ENCODE results near the gene ANKRD23.

The ANKRD23 gene

GRCh38 chr2:96883306-96883705, 39.5 kb upstream of the ANKRD23 start:
- H2AFZ ChIP-seq (ENCODE audit: low read length, unreplicated experiment) = no peak overlapping the region
- no peak overlapping the region for H3K4me3 ChIP-seq (ENCODE audit: low read depth, low read length)
- no peak overlapping the region for H3K27ac ChIP-seq (ENCODE audit: low read depth, low read length)
- no peaks in the 10 kb centered on the region for H3K36me3 ChIP-seq (ENCODE audit: insufficient read depth, low read length)
- peaks cover 17% of the 10 kb centered on the region for H3K27me3 ChIP-seq (ENCODE audit: insufficient read depth, low read length)
- H3K79me2 ChIP-seq (ENCODE audit: control insufficient read depth, insufficient read depth, low read length, unreplicated experiment) = no peaks in the 10 kb centered on the region
- H3K4me1 ChIP-seq (ENCODE audit: control insufficient read depth, insufficient read depth, low read length, unreplicated experiment) = no peaks in the 10 kb centered on the region

- H3K27me3 ChIP-seq (ENCODE audit: insufficient read depth, low read length) = peaks cover 17% of the 10 kb centered on the region
- no peaks in the 10 kb centered on the region for H3K4me1 ChIP-seq (ENCODE audit: control insufficient read depth, insufficient read depth, low read length, unreplicated experiment)
- no peaks in the 10 kb centered on the region for H3K79me2 ChIP-seq (ENCODE audit: control insufficient read depth, insufficient read depth, low read length, unreplicated experiment)
- no peak overlapping the region for H2AFZ ChIP-seq (ENCODE audit: low read length, unreplicated experiment)
- H3K4me3 ChIP-seq (ENCODE audit: low read depth, low read length) = no peak overlapping the region
- H3K36me3 ChIP-seq (ENCODE audit: insufficient read depth, low read length) = no peaks in the 10 kb centered on the region
- no peak overlapping the region for H3K27ac ChIP-seq (ENCODE audit: low read depth, low read length)
Measured at GRCh38 chr2:96882906-96883305, 39.1 kb upstream of the ANKRD23 start.

- Histone ChIP-seq H2AFZ (ENCODE audit: low read length, unreplicated experiment) (no peak overlapping the region), H3K27ac (ENCODE audit: low read depth, low read length) (no peak overlapping the region), H3K4me1 (ENCODE audit: control insufficient read depth, insufficient read depth, low read length, unreplicated experiment) (no peaks in the 10 kb centered on the region), H3K79me2 (ENCODE audit: control insufficient read depth, insufficient read depth, low read length, unreplicated experiment) (no peaks in the 10 kb centered on the region), H3K36me3 (ENCODE audit: insufficient read depth, low read length) (no peaks in the 10 kb centered on the region), H3K27me3 (ENCODE audit: insufficient read depth, low read length) (peaks cover 17% of the 10 kb centered on the region), H3K4me3 (ENCODE audit: low read depth, low read length) (no peak overlapping the region)
Measured at GRCh38 chr2:96882230-96882629, 38.4 kb upstream of the ANKRD23 start.

GRCh38 chr2:96881349-96882195, 37.8 kb upstream of the ANKRD23 start:
- Histone ChIP-seq H3K27ac (ENCODE audit: low read depth, low read length) (no peak overlapping the region), H2AFZ (ENCODE audit: low read length, unreplicated experiment) (no peak overlapping the region), H3K4me3 (ENCODE audit: low read depth, low read length) (no peak overlapping the region), H3K79me2 (ENCODE audit: control insufficient read depth, insufficient read depth, low read length, unreplicated experiment) (no peaks in the 10 kb centered on the region), H3K4me1 (ENCODE audit: control insufficient read depth, insufficient read depth, low read length, unreplicated experiment) (peaks cover under 1% of the 10 kb centered on the region), H3K27me3 (ENCODE audit: insufficient read depth, low read length) (peaks cover 17% of the 10 kb centered on the region), H3K36me3 (ENCODE audit: insufficient read depth, low read length) (no peaks in the 10 kb centered on the region)

GRCh38 chr2:96880891-96881273, 37.1 kb upstream of the ANKRD23 start:
- H3K36me3 ChIP-seq (ENCODE audit: insufficient read depth, low read length) = no peaks in the 10 kb centered on the region
- H3K27ac ChIP-seq (ENCODE audit: low read depth, low read length) = no peak overlapping the region
- H3K79me2 ChIP-seq (ENCODE audit: control insufficient read depth, insufficient read depth, low read length, unreplicated experiment) = no peaks in the 10 kb centered on the region
- no peak overlapping the region for H3K4me3 ChIP-seq (ENCODE audit: low read depth, low read length)
- peaks cover 17% of the 10 kb centered on the region for H3K27me3 ChIP-seq (ENCODE audit: insufficient read depth, low read length)
- H3K4me1 ChIP-seq (ENCODE audit: control insufficient read depth, insufficient read depth, low read length, unreplicated experiment) = peaks cover 7% of the 10 kb centered on the region
- no peak overlapping the region for H2AFZ ChIP-seq (ENCODE audit: low read length, unreplicated experiment)

GRCh38 chr2:96879545-96880040, 35.8 kb upstream of the ANKRD23 start:
- H3K27me3 ChIP-seq (ENCODE audit: insufficient read depth, low read length) = peaks cover 17% of the 10 kb centered on the region
- H2AFZ ChIP-seq (ENCODE audit: low read length, unreplicated experiment) = no peak overlapping the region
- H3K36me3 ChIP-seq (ENCODE audit: insufficient read depth, low read length) = no peaks in the 10 kb centered on the region
- no peaks in the 10 kb centered on the region for H3K79me2 ChIP-seq (ENCODE audit: control insufficient read depth, insufficient read depth, low read length, unreplicated experiment)
- peaks cover 7% of the 10 kb centered on the region for H3K4me1 ChIP-seq (ENCODE audit: control insufficient read depth, insufficient read depth, low read length, unreplicated experiment)
- H3K4me3 ChIP-seq (ENCODE audit: low read depth, low read length) = no peak overlapping the region
- no peak overlapping the region for H3K27ac ChIP-seq (ENCODE audit: low read depth, low read length)

- peaks cover 8% of the 10 kb centered on the region for H3K4me1 ChIP-seq (ENCODE audit: control insufficient read depth, insufficient read depth, low read length, unreplicated experiment)
- no peaks in the 10 kb centered on the region for H3K36me3 ChIP-seq (ENCODE audit: insufficient read depth, low read length)
- H2AFZ ChIP-seq (ENCODE audit: low read length, unreplicated experiment) = no peak overlapping the region
- H3K27ac ChIP-seq (ENCODE audit: low read depth, low read length) = no peak overlapping the region
- no peaks in the 10 kb centered on the region for H3K79me2 ChIP-seq (ENCODE audit: control insufficient read depth, insufficient read depth, low read length, unreplicated experiment)
- peaks cover 17% of the 10 kb centered on the region for H3K27me3 ChIP-seq (ENCODE audit: insufficient read depth, low read length)
- H3K4me3 ChIP-seq (ENCODE audit: low read depth, low read length) = no peak overlapping the region
Measured at GRCh38 chr2:96878796-96879544, 35.1 kb upstream of the ANKRD23 start.

- Histone ChIP-seq H3K27ac (ENCODE audit: low read depth, low read length) (no peak overlapping the region), H3K4me1 (ENCODE audit: control insufficient read depth, insufficient read depth, low read length, unreplicated experiment) (peaks cover 16% of the 10 kb centered on the region), H3K27me3 (ENCODE audit: insufficient read depth, low read length) (peaks cover 12% of the 10 kb centered on the region)
Measured at GRCh38 chr2:96878171-96878570, 34.4 kb upstream of the ANKRD23 start.

GRCh38 chr2:96877631-96878092, 33.8 kb upstream of the ANKRD23 start:
- Histone ChIP-seq H3K36me3 (ENCODE audit: insufficient read depth, low read length) (no peaks in the 10 kb centered on the region), H3K4me1 (ENCODE audit: control insufficient read depth, insufficient read depth, low read length, unreplicated experiment) (peaks cover 22% of the 10 kb centered on the region), H3K79me2 (ENCODE audit: control insufficient read depth, insufficient read depth, low read length, unreplicated experiment) (no peaks in the 10 kb centered on the region), H2AFZ (ENCODE audit: low read length, unreplicated experiment) (no peak overlapping the region), H3K4me3 (ENCODE audit: low read depth, low read length) (no peak overlapping the region), H3K27ac (ENCODE audit: low read depth, low read length) (no peak overlapping the region), H3K27me3 (ENCODE audit: insufficient read depth, low read length) (peaks cover 7% of the 10 kb centered on the region)

More at GRCh38 chr2:96878171-96878570, 34.4 kb upstream of the ANKRD23 start:
- H3K36me3 ChIP-seq (ENCODE audit: insufficient read depth, low read length) = no peaks in the 10 kb centered on the region
- H3K4me3 ChIP-seq (ENCODE audit: low read depth, low read length) = no peak overlapping the region
- H2AFZ ChIP-seq (ENCODE audit: low read length, unreplicated experiment) = no peak overlapping the region
- no peaks in the 10 kb centered on the region for H3K79me2 ChIP-seq (ENCODE audit: control insufficient read depth, insufficient read depth, low read length, unreplicated experiment)

GRCh38 chr2:96877042-96877451, 33.2 kb upstream of the ANKRD23 start:
- Histone ChIP-seq H3K36me3 (ENCODE audit: insufficient read depth, low read length) (no peaks in the 10 kb centered on the region), H3K27ac (ENCODE audit: low read depth, low read length) (no peak overlapping the region), H3K4me1 (ENCODE audit: control insufficient read depth, insufficient read depth, low read length, unreplicated experiment) (peaks cover 23% of the 10 kb centered on the region), H3K4me3 (ENCODE audit: low read depth, low read length) (no peak overlapping the region), H2AFZ (ENCODE audit: low read length, unreplicated experiment) (no peak overlapping the region), H3K79me2 (ENCODE audit: control insufficient read depth, insufficient read depth, low read length, unreplicated experiment) (no peaks in the 10 kb centered on the region), H3K27me3 (ENCODE audit: insufficient read depth, low read length) (0 out of 2 replicates have a peak, but pooled peaks cover under 1% of the 10 kb centered on the region)

Measured in ACC112 (cell line).